Transverse colon (tissue), 4 donors: ENCODE measurements around the gene RTKN2. TPM values are rescaled to one million over a fixed set of nuclear protein-coding genes. Genes with fewer than 3 reads are reported as not detected.

Experiments
- DNase-seq: peaks from one replicate; pipeline ENCODE4 v3.0.0-alpha.2; 2019
- H3K27ac ChIP-seq, 4 donors: fragments of 200-600 bp; sonication (generic); 2 replicates each; pipeline ENCODE4 v1.5.1; 2016 to 2018; ENCODE audit warnings: inconsistent platforms in 4 of 4
- H3K27me3 ChIP-seq: fragments of 200-600 bp; sonication (generic); 2 replicates; pipeline ENCODE4 v1.5.1; 2017; ENCODE audit warnings: inconsistent platforms
- H3K36me3 ChIP-seq, 4 donors: fragments of 200-600 bp; sonication (generic); 2 replicates each; pipeline ENCODE4 v1.5.1; 2017 to 2019; ENCODE audit warnings: inconsistent platforms in 4 of 4
- H3K4me1 ChIP-seq, 4 donors: fragments of 200-600 bp; sonication (generic); 2 replicates each; pipeline ENCODE4 v1.5.1; 2017 to 2020; ENCODE audit warnings: inconsistent platforms in 4 of 4
- H3K4me3 ChIP-seq, 4 donors: fragments of 200-600 bp; sonication (generic); 1 replicate in 1 of 4; 2 replicates in 3 of 4; pipeline versions ENCODE4 v1.5.1 to v1.6.1; 2017 to 2019; ENCODE audit warnings: inconsistent platforms in 4 of 4
- H3K9me3 ChIP-seq, 2 donors: fragments of 200-600 bp; sonication (generic); 2 replicates each; pipeline ENCODE4 v1.5.1; 2017 to 2019; ENCODE audit warnings: inconsistent platforms in 2 of 2
- CTCF ChIP-seq, 5 experiments: fragments of 200-600 bp in 3 of 5; fragments of 450-650 bp in 2 of 5; sonication (generic) in 3 of 5; IDR thresholded peaks; 1 replicate in 2 of 5; 2 replicates in 3 of 5; pipeline ENCODE4 v1.5.1; 2016 to 2017; ENCODE audit warnings: antibody characterized with exemption in 5 of 5, inconsistent platforms in 3 of 5, mild to moderate bottlenecking in 2 of 5, moderate library complexity in 1 of 5
- EP300 ChIP-seq: sonication (generic); formaldehyde crosslinking; IDR thresholded peaks from one replicate; pipeline ENCODE4 v1.6.1; 2017; ENCODE audit warnings: antibody characterized with exemption, low read depth
- POLR2A ChIP-seq: fragments of 450-650 bp; IDR thresholded peaks from one replicate; pipeline ENCODE4 v1.6.1; 2016; ENCODE audit warnings: antibody characterized with exemption, mild to moderate bottlenecking, moderate library complexity
- POLR2AphosphoS5 ChIP-seq, 3 donors: sonication (generic); formaldehyde crosslinking; IDR thresholded peaks; one replicate each; pipeline ENCODE4 v1.6.1; 2016; ENCODE audit warnings: antibody characterized with exemption in 3 of 3
- WGBS, 2 donors: methylation state at CpG; one replicate each; pipeline ENCODE4 v1.1.5; 2018; ENCODE audit warnings: low coverage in 1 of 2; 5-methylcytosine and 5-hydroxymethylcytosine counted together
- in situ Hi-C, 4 donors: fragments of 200-750 bp; cut with MboI; loops; one replicate each; pipeline versions ENCODE4 v1.15.0 to v1.15.1; 2017; ENCODE audit warnings: low sequenced_read_pairs in 3 of 4, low pct_ligation_motif_present in 1 of 4, low pct_unique_long_range_greater_than_20kb in 1 of 4
- intact Hi-C: fragments of 100-400 bp; cut with DNase I; formaldehyde crosslinking; loops from one replicate; pipeline ENCODE4 v1.15.1; 2023; ENCODE audit warnings: low total_unique reads
- total RNA-seq, 4 donors: library from RNA; depleted of rRNA; stranded (reverse); fragments of >200 nt; gene quantifications; one replicate each; pipeline ENCODE4 v1.1.0, GENCODE V29; 2016

The RTKN2 gene
- total RNA-seq, 4 donors from 2014 or later, result under 0.01 to 2.7 (median 0.68) TPM; not detected in 1

- Histone ChIP-seq H3K9me3 (no peaks in the 10 kb centered on the region), H3K4me1 (peaks cover 0 to 3% (median 0%) of the 10 kb centered on the region in 4 donors), H3K36me3 (no peaks in the 10 kb centered on the region), H3K27me3 (no peaks in the 10 kb centered on the region), H3K27ac (no peak overlapping the region), H3K4me3 (no peak overlapping the region)
- in situ Hi-C loops, result no loop called here
- WGBS, 2 donors, result 81 to 100% methylated on average over 2 of the region's 2 CpGs
- intact Hi-C loops, result no loop called here
- no peak for DNase-seq
- TF ChIP-seq EP300 (no peak), POLR2AphosphoS5 (IDR thresholded peaks at IDR 0.05) (no peak), POLR2A (no peak), CTCF (IDR thresholded peaks at IDR 0.05) (no peak)
Measured at GRCh38 chr10:62186999-62187675, 81.5 kb downstream of the RTKN2 start.

- DNase-seq, result no peak
- 75 to 79% methylated on average over 10 to 11 of the region's 11 CpGs for WGBS, 2 donors
- peaks cover 0 to 3% (median 0%) of the 10 kb centered on the region in 4 donors for H3K4me1 ChIP-seq
- no peak overlapping the region for H3K4me3 ChIP-seq
- no peak overlapping the region for H3K27ac ChIP-seq
- intact Hi-C loops, result no loop called here
- H3K27me3 ChIP-seq, result no peaks in the 10 kb centered on the region
- in situ Hi-C loops, result no loop called here
- H3K9me3 ChIP-seq, result no peaks in the 10 kb centered on the region
- H3K36me3 ChIP-seq, result no peaks in the 10 kb centered on the region
- no peak for TF ChIP-seq EP300
- TF ChIP-seq POLR2A, result no peak
- TF ChIP-seq POLR2AphosphoS5 (IDR thresholded peaks at IDR 0.05), result no peak
- no peak for TF ChIP-seq CTCF (IDR thresholded peaks at IDR 0.05)
Measured at GRCh38 chr10:62185919-62186692, 82.5 kb downstream of the RTKN2 start.

- H3K27ac ChIP-seq, result no peak overlapping the region
- WGBS, 2 donors, result 81 to 88% methylated on average over 5 of the region's 5 CpGs
- no peak for DNase-seq
- peaks cover 0 to 3% (median 0%) of the 10 kb centered on the region in 4 donors for H3K4me1 ChIP-seq
- no peaks in the 10 kb centered on the region for H3K36me3 ChIP-seq
- no peaks in the 10 kb centered on the region for H3K27me3 ChIP-seq
- intact Hi-C loops (no loop called here), in situ Hi-C loops (no loop called here)
- no peak for TF ChIP-seq POLR2A
- TF ChIP-seq EP300, result no peak
- TF ChIP-seq POLR2AphosphoS5 (IDR thresholded peaks at IDR 0.05), result no peak
- no peak for TF ChIP-seq CTCF (IDR thresholded peaks at IDR 0.05)
- H3K9me3 ChIP-seq, result no peaks in the 10 kb centered on the region
- H3K4me3 ChIP-seq, result no peak overlapping the region
Measured at GRCh38 chr10:62183857-62184795, 84.5 kb downstream of the RTKN2 start.

- no peaks in the 10 kb centered on the region for H3K36me3 ChIP-seq
- intact Hi-C loops, result no loop called here
- DNase-seq, result no peak
- in situ Hi-C loops, result no loop called here
- no peaks in the 10 kb centered on the region for H3K27me3 ChIP-seq
- no peak overlapping the region for H3K4me3 ChIP-seq
- H3K27ac ChIP-seq, result no peak overlapping the region
- peaks cover 0 to 3% (median 0%) of the 10 kb centered on the region in 4 donors for H3K4me1 ChIP-seq
- 51 to 89% methylated on average over 1 to 3 of the region's 3 CpGs for WGBS, 2 donors
- H3K9me3 ChIP-seq, result no peaks in the 10 kb centered on the region
- no peak for TF ChIP-seq EP300
- TF ChIP-seq POLR2A, result no peak
- no peak for TF ChIP-seq CTCF (IDR thresholded peaks at IDR 0.05)
- TF ChIP-seq POLR2AphosphoS5 (IDR thresholded peaks at IDR 0.05), result no peak
Measured at GRCh38 chr10:62183442-62183841, 85.2 kb downstream of the RTKN2 start.
